Neural cell (in vitro differentiated cells): ENCODE results near the gene PRR30. TPM values are rescaled to one million over a fixed set of nuclear protein-coding genes. Genes with fewer than 3 reads are reported as not detected.
A peak's percentile ranks its signal among the peaks of the same experiment; 100 is the strongest.

Experiments
- H2AFZ ChIP-seq: fragments of 200-600, 300-800 bp; sonication (generic), shearing (Covaris generic); 2 replicates; pipeline ENCODE4 v1.6.0; 2014; ENCODE audit warnings: low read depth, mild to moderate bottlenecking, antibody characterized with exemption, low read length, moderate library complexity
- H3F3A ChIP-seq: fragments of 200-600 bp; shearing (Covaris generic); 2 replicates; pipeline ENCODE4 v1.6.1; 2016; ENCODE audit warnings: mild to moderate bottlenecking, moderate library complexity, mixed read lengths, antibody characterized with exemption, low read length; ENCODE audit not compliant: insufficient read depth, poor library complexity, severe bottlenecking
- H3K27ac ChIP-seq: fragments of 200-600, 300-800 bp; sonication (generic), shearing (Covaris generic); 2 replicates; pipeline ENCODE4 v1.5.1; 2014; ENCODE audit warnings: mild to moderate bottlenecking, low read length, moderate library complexity
- H3K27me3 ChIP-seq: fragments of 300-800, 200-600 bp; sonication (generic), shearing (Covaris generic); 2 replicates; pipeline ENCODE4 v1.6.0; 2014; ENCODE audit warnings: mild to moderate bottlenecking, low read depth, low read length, moderate library complexity; ENCODE audit not compliant: insufficient read depth
- H3K36me3 ChIP-seq: fragments of 300-800, 200-600 bp; sonication (generic), shearing (Covaris generic); 2 replicates; pipeline ENCODE4 v1.5.1; 2014; ENCODE audit warnings: mild to moderate bottlenecking, antibody characterized with exemption, low read length, moderate library complexity; ENCODE audit not compliant: insufficient read depth
- H3K4me2 ChIP-seq: fragments of 300-800, 200-600 bp; sonication (generic), shearing (Covaris generic); 2 replicates; pipeline ENCODE4 v1.6.0; 2014; ENCODE audit warnings: mild to moderate bottlenecking, low read length
- H3K4me3 ChIP-seq: fragments of 300-800, 200-600 bp; sonication (generic), shearing (Covaris generic); 2 replicates; pipeline ENCODE4 v1.5.1; 2014; ENCODE audit warnings: mild to moderate bottlenecking, low read length, moderate library complexity
- H3K79me2 ChIP-seq: fragments of 200-600 bp; shearing (Covaris generic); replicated peaks from 2 replicates; pipeline ENCODE4 v1.6.0; 2014; ENCODE audit warnings: mild to moderate bottlenecking, low read length, moderate library complexity; ENCODE audit not compliant: insufficient read depth
- H3K9ac ChIP-seq: fragments of 300-800, 200-600 bp; sonication (generic), shearing (Covaris generic); 2 replicates; pipeline ENCODE4 v1.6.1; 2016; ENCODE audit warnings: mild to moderate bottlenecking, low read length, mixed read lengths
- H3K9me2 ChIP-seq: fragments of 200-600 bp; shearing (Covaris generic); 2 replicates; pipeline ENCODE4 v1.6.1; 2016; ENCODE audit warnings: mild to moderate bottlenecking, low read length, mixed read lengths; ENCODE audit not compliant: insufficient read depth
- H3K9me3 ChIP-seq: fragments of 200-600, 300-800 bp; sonication (generic), shearing (Covaris generic); 2 replicates; pipeline ENCODE4 v1.6.1; 2016; ENCODE audit warnings: mild to moderate bottlenecking, mixed run types, low read length, moderate library complexity, mixed read lengths
- H4K20me1 ChIP-seq: fragments of 200-600 bp; shearing (Covaris generic); 2 replicates; pipeline ENCODE4 v1.6.1; 2016; ENCODE audit warnings: mild to moderate bottlenecking, mixed run types; ENCODE audit not compliant: insufficient read depth
- EP300 ChIP-seq: fragments of 450-650 bp; conservative IDR thresholded peaks from 2 replicates; pipeline ENCODE4 v1.6.1; 2014; ENCODE audit warnings: antibody characterized with exemption, mild to moderate bottlenecking, moderate library complexity; ENCODE audit not compliant: poor library complexity, severe bottlenecking
- EZH2 ChIP-seq: fragments of 200-600, 300-800 bp; shearing (Covaris generic), sonication (generic); IDR thresholded peaks from 2 replicates; pipeline ENCODE4 v1.6.1; 2014; ENCODE audit warnings: antibody characterized with exemption, low read length, borderline replicate concordance, mild to moderate bottlenecking; ENCODE audit not compliant: insufficient read depth, poor library complexity, severe bottlenecking
- MXI1 ChIP-seq: fragments of 450-650 bp; conservative IDR thresholded peaks from 2 replicates; pipeline ENCODE4 v1.6.1; 2014; ENCODE audit warnings: antibody characterized with exemption, mild to moderate bottlenecking; ENCODE audit not compliant: poor library complexity, severe bottlenecking
- POLR2AphosphoS5 ChIP-seq: IDR thresholded peaks from 2 replicates; pipeline ENCODE4 v1.6.1; 2012
- RAD21 ChIP-seq: fragments of 450-650 bp; conservative IDR thresholded peaks from 2 replicates; pipeline ENCODE4 v1.6.1; 2014; ENCODE audit warnings: antibody characterized with exemption, mild to moderate bottlenecking, moderate library complexity
- SMC3 ChIP-seq: fragments of 450-650 bp; conservative IDR thresholded peaks from 2 replicates; pipeline ENCODE4 v1.6.1; 2014; ENCODE audit warnings: antibody characterized with exemption, mild to moderate bottlenecking, moderate library complexity; ENCODE audit not compliant: poor library complexity
- TAF1 ChIP-seq: IDR thresholded peaks from 2 replicates; pipeline ENCODE4 v1.6.1; 2012; ENCODE audit warnings: low read depth
- polyA plus RNA-seq: library from polyadenylated mRNA; depleted of rRNA; stranded (reverse); fragments of >200 nt; gene quantifications from 2 replicates; pipeline ENCODE4 v1.2.3, GENCODE V29; 2014
- TF ChIP-seq, protein P1 (sequence below): IDR thresholded peaks from 2 replicates; pipeline ENCODE4 v1.6.1; 2012; ENCODE audit warnings: borderline replicate concordance
- TF ChIP-seq, protein P2 (sequence below): fragments of 450-650 bp; IDR thresholded peaks from 2 replicates; pipeline ENCODE4 v1.5.1; 2014; ENCODE audit warnings: antibody characterized with exemption, mild to moderate bottlenecking, moderate library complexity; ENCODE audit not compliant: poor library complexity, severe bottlenecking

Gene PRR30
- polyA plus RNA-seq, 1 donor from 2014 or later: not detected

DNA sequence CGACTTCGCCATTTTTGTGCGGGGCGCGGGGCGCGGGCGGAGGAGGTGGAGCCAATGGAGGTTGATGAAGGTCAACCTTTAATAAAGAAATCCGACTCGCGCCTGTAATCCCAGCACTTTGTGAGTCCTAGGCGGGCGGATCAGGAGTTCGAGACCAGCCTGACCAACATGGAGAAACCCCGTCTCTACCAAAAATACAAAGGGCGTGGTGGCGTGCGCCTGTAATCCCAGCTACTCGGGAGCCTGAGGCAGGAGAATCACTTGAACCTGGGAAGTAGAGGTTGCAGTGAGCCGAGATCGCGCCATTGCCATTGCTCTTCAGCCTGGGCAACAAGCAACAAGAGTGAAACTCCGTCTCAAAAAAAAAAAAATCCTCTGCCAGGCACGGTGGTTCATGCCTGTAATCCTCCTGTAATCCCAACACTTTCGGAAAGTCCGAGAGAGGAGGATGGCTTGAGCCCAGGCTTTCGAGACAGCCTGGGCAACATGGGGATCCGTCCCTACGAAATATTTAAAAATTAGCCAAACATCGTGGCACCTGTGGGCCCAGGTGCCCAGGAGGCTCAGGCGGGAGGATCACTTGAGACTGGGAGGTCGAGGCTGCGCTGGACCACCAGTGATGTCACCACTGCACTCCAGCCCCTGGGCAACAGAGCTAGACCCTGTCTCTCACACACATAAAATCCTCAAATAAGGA, 4.3 kb downstream of the PRR30 start:
- H3K36me3 ChIP-seq: no peaks in the 10 kb centered on the region
- no peaks in the 10 kb centered on the region for H3F3A ChIP-seq
- H2AFZ ChIP-seq: no peak overlapping the region
- H3K9ac ChIP-seq: peak overlapping the region; percentile 17
- TF ChIP-seq RAD21: no peak
- TF ChIP-seq EZH2: no peak
- TF ChIP-seq MXI1: no peak
- no peaks in the 10 kb centered on the region for H3K9me3 ChIP-seq
- H4K20me1 ChIP-seq: no peaks in the 10 kb centered on the region
- no peaks in the 10 kb centered on the region for H3K9me2 ChIP-seq
- H3K27ac ChIP-seq: peak overlapping the region; percentile 50
- no peaks in the 10 kb centered on the region for H3K27me3 ChIP-seq
- no peak overlapping the region for H3K4me2 ChIP-seq
- H3K79me2 ChIP-seq: peaks cover 4% of the 10 kb centered on the region
- peak overlapping the region; percentile 100 for H3K4me3 ChIP-seq

DNA sequence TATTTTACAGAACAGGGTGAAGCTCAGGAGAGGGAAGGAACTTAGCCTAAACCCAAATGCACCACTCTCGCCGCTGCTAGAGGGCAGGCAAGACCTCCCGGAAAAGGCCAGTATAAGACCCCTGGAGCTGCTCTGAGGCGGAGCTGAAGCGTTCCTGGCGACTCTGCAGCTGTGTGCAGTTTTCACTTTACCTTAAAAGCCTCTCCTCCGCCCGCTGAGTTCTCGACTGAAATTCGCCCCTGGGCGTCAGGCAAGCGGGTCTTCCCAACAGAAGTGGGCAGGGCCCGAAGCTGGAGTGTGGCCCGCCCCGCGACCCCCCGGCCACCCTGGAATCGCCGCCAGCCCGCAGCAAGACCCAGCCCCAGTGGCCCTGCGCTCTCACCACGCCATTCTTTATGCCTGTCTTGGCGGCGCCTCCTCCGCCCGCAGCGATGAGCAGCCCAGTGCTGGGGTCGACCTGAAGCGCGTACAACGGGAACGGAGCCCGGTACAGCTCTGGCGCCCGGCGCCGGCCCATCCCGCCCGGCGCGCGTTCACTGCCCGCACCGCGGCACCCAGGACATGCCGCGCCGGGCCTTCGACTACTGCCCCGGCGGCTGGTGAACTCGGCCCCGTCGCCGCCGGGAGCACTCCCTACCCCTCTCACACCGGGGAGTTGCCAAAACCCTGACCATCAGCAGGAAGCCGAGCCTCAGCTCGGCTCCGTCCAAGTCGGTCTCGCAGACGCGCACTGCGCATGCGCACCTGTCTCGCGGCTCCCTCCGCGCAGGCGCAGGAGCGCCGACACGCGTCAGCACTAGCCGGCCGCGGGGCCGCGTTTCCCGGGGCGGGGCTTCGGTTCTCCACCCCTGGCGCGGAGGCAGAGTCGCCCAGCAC, 5.1 kb downstream of the PRR30 start, which contains the start of gene PREB:
TSS of gene PREB (minus strand) at position 732 of the 876 bp plus-strand sequence. CDS start at position 517, 215 bp downstream.
- H3K27me3 ChIP-seq: no peaks in the 10 kb centered on the region
- TF ChIP-seq RAD21: no peak
- TF ChIP-seq, protein P1, sequence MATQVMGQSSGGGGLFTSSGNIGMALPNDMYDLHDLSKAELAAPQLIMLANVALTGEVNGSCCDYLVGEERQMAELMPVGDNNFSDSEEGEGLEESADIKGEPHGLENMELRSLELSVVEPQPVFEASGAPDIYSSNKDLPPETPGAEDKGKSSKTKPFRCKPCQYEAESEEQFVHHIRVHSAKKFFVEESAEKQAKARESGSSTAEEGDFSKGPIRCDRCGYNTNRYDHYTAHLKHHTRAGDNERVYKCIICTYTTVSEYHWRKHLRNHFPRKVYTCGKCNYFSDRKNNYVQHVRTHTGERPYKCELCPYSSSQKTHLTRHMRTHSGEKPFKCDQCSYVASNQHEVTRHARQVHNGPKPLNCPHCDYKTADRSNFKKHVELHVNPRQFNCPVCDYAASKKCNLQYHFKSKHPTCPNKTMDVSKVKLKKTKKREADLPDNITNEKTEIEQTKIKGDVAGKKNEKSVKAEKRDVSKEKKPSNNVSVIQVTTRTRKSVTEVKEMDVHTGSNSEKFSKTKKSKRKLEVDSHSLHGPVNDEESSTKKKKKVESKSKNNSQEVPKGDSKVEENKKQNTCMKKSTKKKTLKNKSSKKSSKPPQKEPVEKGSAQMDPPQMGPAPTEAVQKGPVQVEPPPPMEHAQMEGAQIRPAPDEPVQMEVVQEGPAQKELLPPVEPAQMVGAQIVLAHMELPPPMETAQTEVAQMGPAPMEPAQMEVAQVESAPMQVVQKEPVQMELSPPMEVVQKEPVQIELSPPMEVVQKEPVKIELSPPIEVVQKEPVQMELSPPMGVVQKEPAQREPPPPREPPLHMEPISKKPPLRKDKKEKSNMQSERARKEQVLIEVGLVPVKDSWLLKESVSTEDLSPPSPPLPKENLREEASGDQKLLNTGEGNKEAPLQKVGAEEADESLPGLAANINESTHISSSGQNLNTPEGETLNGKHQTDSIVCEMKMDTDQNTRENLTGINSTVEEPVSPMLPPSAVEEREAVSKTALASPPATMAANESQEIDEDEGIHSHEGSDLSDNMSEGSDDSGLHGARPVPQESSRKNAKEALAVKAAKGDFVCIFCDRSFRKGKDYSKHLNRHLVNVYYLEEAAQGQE: peak; percentile 38
- peak; percentile 37 for TF ChIP-seq EP300
- TF ChIP-seq POLR2AphosphoS5: peak; percentile 98
- peak; percentile 26 for TF ChIP-seq SMC3
- peak; percentile 79 for TF ChIP-seq MXI1
- TF ChIP-seq TAF1: peak; percentile 36
- no peak for TF ChIP-seq EZH2
- TF ChIP-seq, protein P2, sequence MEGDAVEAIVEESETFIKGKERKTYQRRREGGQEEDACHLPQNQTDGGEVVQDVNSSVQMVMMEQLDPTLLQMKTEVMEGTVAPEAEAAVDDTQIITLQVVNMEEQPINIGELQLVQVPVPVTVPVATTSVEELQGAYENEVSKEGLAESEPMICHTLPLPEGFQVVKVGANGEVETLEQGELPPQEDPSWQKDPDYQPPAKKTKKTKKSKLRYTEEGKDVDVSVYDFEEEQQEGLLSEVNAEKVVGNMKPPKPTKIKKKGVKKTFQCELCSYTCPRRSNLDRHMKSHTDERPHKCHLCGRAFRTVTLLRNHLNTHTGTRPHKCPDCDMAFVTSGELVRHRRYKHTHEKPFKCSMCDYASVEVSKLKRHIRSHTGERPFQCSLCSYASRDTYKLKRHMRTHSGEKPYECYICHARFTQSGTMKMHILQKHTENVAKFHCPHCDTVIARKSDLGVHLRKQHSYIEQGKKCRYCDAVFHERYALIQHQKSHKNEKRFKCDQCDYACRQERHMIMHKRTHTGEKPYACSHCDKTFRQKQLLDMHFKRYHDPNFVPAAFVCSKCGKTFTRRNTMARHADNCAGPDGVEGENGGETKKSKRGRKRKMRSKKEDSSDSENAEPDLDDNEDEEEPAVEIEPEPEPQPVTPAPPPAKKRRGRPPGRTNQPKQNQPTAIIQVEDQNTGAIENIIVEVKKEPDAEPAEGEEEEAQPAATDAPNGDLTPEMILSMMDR: peak; percentile 30
- peak within 1 kb of the TSS; percentile 65 for H2AFZ ChIP-seq
- no peaks in the 10 kb centered on the region for H4K20me1 ChIP-seq
- H3K9me2 ChIP-seq: no peaks in the 10 kb centered on the region
- peaks cover 4% of the 10 kb centered on the region for H3K79me2 ChIP-seq
- peak within 1 kb of the TSS; percentile 86 for H3K9ac ChIP-seq
- peak within 1 kb of the TSS; percentile 77 for H3K27ac ChIP-seq
- peak within 1 kb of the TSS; percentile 84 for H3K4me2 ChIP-seq
- H3F3A ChIP-seq: no peaks in the 10 kb centered on the region
- H3K36me3 ChIP-seq: no peaks in the 10 kb centered on the region
- H3K9me3 ChIP-seq: no peaks in the 10 kb centered on the region
- peak within 1 kb of the TSS; percentile 100 for H3K4me3 ChIP-seq
